AG09309 (cell line): Measurements from ENCODE around the gene FRAT2.
"Not testable (repeated sequence)": the region's sequence is repeated elsewhere in the genome, so short reads cannot be mapped to it uniquely, and the experiment has no call there.

ENCODE experiments used
- DNase-seq: peaks from one replicate; pipeline ENCODE4 v3.0.0-alpha.2; 2010; ENCODE audit warnings: low read depth
- H3K4me3 ChIP-seq: 2 replicates; pipeline ENCODE4 v1.5.1; 2011; ENCODE audit warnings: mild to moderate bottlenecking, low read depth, low read length, moderate library complexity; ENCODE audit not compliant: control insufficient read depth
- TF ChIP-seq, protein P1 (sequence below): IDR thresholded peaks from 2 replicates; pipeline ENCODE4 v1.5.1; 2011; ENCODE audit warnings: mild to moderate bottlenecking, low read depth, low read length, inconsistent platforms; ENCODE audit not compliant: insufficient read depth, control insufficient read depth; ENCODE audit errors: missing control alignments

FRAT2 gene

GRCh38 chr10:97347317-97347716, 12.8 kb upstream of the FRAT2 start:
- DNase-seq = no peak
- no peak overlapping the region for H3K4me3 ChIP-seq
- TF ChIP-seq, protein P1, sequence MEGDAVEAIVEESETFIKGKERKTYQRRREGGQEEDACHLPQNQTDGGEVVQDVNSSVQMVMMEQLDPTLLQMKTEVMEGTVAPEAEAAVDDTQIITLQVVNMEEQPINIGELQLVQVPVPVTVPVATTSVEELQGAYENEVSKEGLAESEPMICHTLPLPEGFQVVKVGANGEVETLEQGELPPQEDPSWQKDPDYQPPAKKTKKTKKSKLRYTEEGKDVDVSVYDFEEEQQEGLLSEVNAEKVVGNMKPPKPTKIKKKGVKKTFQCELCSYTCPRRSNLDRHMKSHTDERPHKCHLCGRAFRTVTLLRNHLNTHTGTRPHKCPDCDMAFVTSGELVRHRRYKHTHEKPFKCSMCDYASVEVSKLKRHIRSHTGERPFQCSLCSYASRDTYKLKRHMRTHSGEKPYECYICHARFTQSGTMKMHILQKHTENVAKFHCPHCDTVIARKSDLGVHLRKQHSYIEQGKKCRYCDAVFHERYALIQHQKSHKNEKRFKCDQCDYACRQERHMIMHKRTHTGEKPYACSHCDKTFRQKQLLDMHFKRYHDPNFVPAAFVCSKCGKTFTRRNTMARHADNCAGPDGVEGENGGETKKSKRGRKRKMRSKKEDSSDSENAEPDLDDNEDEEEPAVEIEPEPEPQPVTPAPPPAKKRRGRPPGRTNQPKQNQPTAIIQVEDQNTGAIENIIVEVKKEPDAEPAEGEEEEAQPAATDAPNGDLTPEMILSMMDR = no peak

DNA sequence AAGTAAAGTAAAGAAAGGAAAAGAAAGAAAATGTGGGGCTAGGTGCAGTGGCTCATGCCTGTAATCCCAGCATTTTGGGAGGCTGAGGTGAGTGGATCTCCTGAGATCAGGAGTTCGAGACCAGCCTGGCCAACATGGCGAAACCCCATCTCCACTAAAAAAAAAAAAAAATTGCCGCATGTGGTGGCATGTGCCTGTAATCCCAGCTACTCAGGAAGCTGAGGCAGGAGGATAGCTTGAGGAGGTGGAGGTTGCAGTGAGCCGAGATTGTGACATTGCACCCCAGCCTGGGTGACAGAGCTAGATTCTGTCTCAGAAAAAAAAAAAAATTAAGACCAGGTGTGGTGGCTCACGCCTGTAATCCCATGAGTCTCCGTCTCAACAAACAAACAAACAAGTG, 9.1 kb upstream of the FRAT2 start:
- H3K4me3 ChIP-seq, DNase-seq: not testable (repeated sequence)

GRCh38 chr10:97341416-97341815, 6.9 kb upstream of the FRAT2 start:
- no peak overlapping the region for H3K4me3 ChIP-seq
- DNase-seq = no peak
- TF ChIP-seq, protein P1 = no peak

- no peak overlapping the region for H3K4me3 ChIP-seq
- DNase-seq = no peak
- TF ChIP-seq, protein P1 = no peak
Observed at GRCh38 chr10:97338041-97338440, 3.5 kb upstream of the FRAT2 start.

DNA sequence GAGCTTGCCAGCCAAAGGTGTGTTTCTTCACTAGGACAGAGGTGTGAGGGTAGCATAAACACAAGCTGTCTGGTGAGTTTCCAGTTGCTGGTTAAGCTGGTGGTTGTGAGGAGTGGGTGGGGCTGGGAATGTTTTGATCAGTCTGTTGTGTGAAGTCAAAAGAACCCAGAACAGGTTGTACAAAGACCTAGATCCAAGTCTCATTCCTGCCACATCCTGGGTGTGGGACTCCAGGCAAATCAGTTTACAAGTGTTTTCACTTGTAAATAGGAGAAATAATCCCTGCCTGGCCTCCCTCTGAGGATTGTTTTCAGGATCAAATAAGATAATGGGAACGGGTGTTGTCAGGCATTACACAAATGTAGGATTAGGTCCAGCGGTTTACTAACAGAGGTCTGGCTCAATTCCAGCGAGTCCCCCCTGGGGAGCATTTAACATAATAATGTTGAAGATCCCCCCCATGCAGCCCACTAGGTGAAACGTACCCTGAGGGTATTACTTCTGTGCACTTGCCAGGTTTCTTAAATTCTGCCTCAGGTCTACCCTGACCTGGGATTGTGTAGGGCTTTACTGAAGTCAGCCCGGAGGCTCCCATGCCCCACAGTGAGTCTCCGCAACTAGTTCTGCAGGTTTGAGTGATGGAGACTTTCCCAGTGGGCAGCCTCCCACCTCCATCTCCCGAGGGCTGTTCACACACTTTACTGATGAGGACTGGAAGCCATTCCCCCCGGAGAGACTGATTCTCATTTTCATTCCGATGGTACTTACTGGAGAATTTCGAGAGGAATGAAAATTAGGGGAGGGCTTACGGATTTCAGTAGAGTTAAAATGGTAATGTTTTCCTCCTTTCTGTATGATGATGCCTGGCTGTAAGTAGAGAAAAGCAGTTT, 2.7 kb upstream of the FRAT2 start:
- no peak overlapping the region for H3K4me3 ChIP-seq
- TF ChIP-seq, protein P1 = no peak
- DNase-seq = no peak

DNA sequence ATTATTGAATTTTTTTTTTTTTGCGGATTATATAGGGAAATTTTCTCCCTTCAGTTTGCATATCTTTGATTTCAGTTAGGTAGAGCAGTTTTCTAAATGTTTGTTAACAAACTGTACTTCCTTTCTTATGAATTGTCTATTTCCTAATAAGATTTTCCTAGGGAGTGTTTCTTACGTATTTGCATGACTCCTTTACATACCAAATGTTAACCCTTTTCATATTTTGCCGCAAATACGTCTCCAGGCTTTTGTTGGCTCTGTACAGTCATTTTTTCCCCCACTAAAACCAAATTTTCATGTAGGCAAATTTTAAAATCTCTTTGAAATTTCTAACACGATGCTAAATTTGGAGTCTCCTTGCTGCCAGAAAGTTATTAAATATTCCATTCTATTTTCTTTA, 1.9 kb upstream of the FRAT2 start:
- H3K4me3 ChIP-seq = no peak overlapping the region
- DNase-seq = no peak
- TF ChIP-seq, protein P1 = no peak

DNA sequence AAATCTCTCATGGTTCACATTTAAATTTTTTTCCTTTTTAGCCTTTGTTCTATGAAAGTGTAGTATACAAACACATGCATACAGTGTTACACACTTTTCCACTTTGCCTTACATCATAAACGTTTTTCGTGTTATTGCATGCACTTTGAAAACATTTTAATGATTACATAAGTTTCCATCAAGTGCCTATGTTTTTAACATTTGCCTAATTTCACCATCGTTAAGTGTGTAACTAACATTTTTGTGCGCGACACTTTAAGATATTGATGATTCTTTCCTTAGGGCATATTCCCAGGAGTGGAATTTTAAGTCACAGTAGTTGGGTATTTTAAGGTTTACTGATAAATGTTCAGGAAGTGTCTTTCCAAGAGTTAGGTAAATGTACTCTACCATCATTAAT, 1.5 kb upstream of the FRAT2 start:
- TF ChIP-seq, protein P1 = no peak
- no peak overlapping the region for H3K4me3 ChIP-seq
- no peak for DNase-seq
